HG03378 (cell line): ENCODE data around the gene MYH11.
"Not testable (repeated sequence)": the region's sequence is repeated elsewhere in the genome, so short reads cannot be mapped to it uniquely, and the experiment has no call there.

Source experiments
- ATAC-seq: cut with Tn5 transposase; IDR thresholded peaks from one replicate; pipeline ENCODE4 v1.9.1; 2021; ENCODE audit warnings: mild to moderate bottlenecking, moderate library complexity; ENCODE audit not compliant: unreplicated experiment

MYH11 gene

GRCh38 chr16:15846510-15846909 is 10.3 kb downstream of the MYH11 start:
- ATAC-seq, result no peak

GRCh38 chr16:15843635-15844279 is 13.1 kb downstream of the MYH11 start:
- no peak for ATAC-seq

GRCh38 chr16:15839204-15839603 is 17.6 kb downstream of the MYH11 start:
- ATAC-seq, result not testable (repeated sequence)

- no peak for ATAC-seq
These were observed 19.1 kb downstream of the MYH11 start for GRCh38 chr16:15837761-15838160.

- ATAC-seq, result no peak
These were observed 19.7 kb downstream of the MYH11 start for GRCh38 chr16:15836965-15837611.

GRCh38 chr16:15836074-15836473 is 20.8 kb downstream of the MYH11 start:
- no peak for ATAC-seq

- ATAC-seq, result no peak
These were observed 21.5 kb downstream of the MYH11 start for GRCh38 chr16:15835136-15835878.

GRCh38 chr16:15834502-15834901 is 22.3 kb downstream of the MYH11 start:
- ATAC-seq, result no peak

GRCh38 chr16:15833541-15833940 is 23.3 kb downstream of the MYH11 start:
- ATAC-seq, result no peak

GRCh38 chr16:15832241-15832640 is 24.6 kb downstream of the MYH11 start:
- ATAC-seq, result no peak

GRCh38 chr16:15830832-15831451 is 25.9 kb downstream of the MYH11 start:
- no peak for ATAC-seq

- ATAC-seq, result no peak
These were observed 27.4 kb downstream of the MYH11 start for GRCh38 chr16:15829460-15829859.

- no peak for ATAC-seq
These were observed 29.0 kb downstream of the MYH11 start for GRCh38 chr16:15827709-15828343.

- ATAC-seq, result no peak
These were observed 29.5 kb downstream of the MYH11 start for GRCh38 chr16:15827299-15827698.

GRCh38 chr16:15825750-15826305 is 31.0 kb downstream of the MYH11 start:
- ATAC-seq, result no peak

GRCh38 chr16:15822957-15823356 is 33.9 kb downstream of the MYH11 start:
- ATAC-seq, result no peak

- no peak for ATAC-seq
These were observed 36.0 kb downstream of the MYH11 start for GRCh38 chr16:15820837-15821236.

- ATAC-seq, result no peak
These were observed 37.8 kb downstream of the MYH11 start for GRCh38 chr16:15819046-15819445.

GRCh38 chr16:15817446-15817845 is 39.4 kb downstream of the MYH11 start:
- ATAC-seq, result no peak

GRCh38 chr16:15816228-15816627 is 40.6 kb downstream of the MYH11 start:
- ATAC-seq, result no peak

GRCh38 chr16:15812401-15812750 is 44.5 kb downstream of the MYH11 start:
- not testable (repeated sequence) for ATAC-seq
